Esophagus muscularis mucosa (tissue), 4 donors: ENCODE data around the gene ASPSCR1. TPM values are rescaled to one million over a fixed set of nuclear protein-coding genes. Genes with fewer than 3 reads are reported as not detected.

Experiments used
- DNase-seq: peaks from one replicate; pipeline ENCODE4 v3.0.0-alpha.2; 2017; ENCODE audit errors: extremely low spot score
- H3K27ac ChIP-seq, 4 donors: fragments of 200-600 bp; sonication (generic); replicated peaks in 1 of 4; 1 replicate in 3 of 4; 2 replicates in 1 of 4; pipeline ENCODE4 v1.5.1; 2016 to 2019; ENCODE audit warnings: mild to moderate bottlenecking in 1 of 4
- H3K27me3 ChIP-seq, 4 donors: fragments of 200-600 bp; sonication (generic); one replicate each; pipeline versions ENCODE4 v1.5.1 to v1.6.0; 2016 to 2019
- H3K36me3 ChIP-seq, 4 donors: fragments of 200-600 bp; sonication (generic); one replicate each; pipeline ENCODE4 v1.5.1; 2016 to 2019
- H3K4me1 ChIP-seq, 4 donors: fragments of 200-600 bp; sonication (generic); one replicate each; pipeline ENCODE4 v1.5.1; 2016 to 2019
- H3K4me3 ChIP-seq, 4 donors: fragments of 200-600 bp; sonication (generic); 1 replicate in 2 of 4; 2 replicates in 2 of 4; pipeline ENCODE4 v1.5.1; 2016 to 2019; ENCODE audit warnings: mild to moderate bottlenecking in 4 of 4, moderate library complexity in 1 of 4
- H3K9me3 ChIP-seq, 4 donors: fragments of 200-600 bp; sonication (generic); 1 replicate in 3 of 4; 2 replicates in 1 of 4; pipeline ENCODE4 v1.5.1; 2016 to 2019
- CTCF ChIP-seq, 3 experiments: fragments of 200-600 bp in 2 of 3; fragments of 450-650 bp in 1 of 3; sonication (generic) in 2 of 3; IDR thresholded peaks; one replicate each; pipeline ENCODE4 v1.5.1; 2017 to 2019; ENCODE audit warnings: antibody characterized with exemption in 3 of 3, mild to moderate bottlenecking in 2 of 3, moderate library complexity in 1 of 3
- EP300 ChIP-seq: sonication (generic); formaldehyde crosslinking; IDR thresholded peaks from one replicate; pipeline ENCODE4 v1.6.1; 2017; ENCODE audit warnings: antibody characterized with exemption
- POLR2A ChIP-seq: fragments of 450-650 bp; IDR thresholded peaks from one replicate; pipeline ENCODE4 v1.6.1; 2017; ENCODE audit warnings: antibody characterized with exemption, moderate library complexity, mild to moderate bottlenecking, low read depth
- POLR2AphosphoS5 ChIP-seq, 2 donors: sonication (generic); formaldehyde crosslinking; IDR thresholded peaks; one replicate each; pipeline ENCODE4 v1.6.1; 2017; ENCODE audit warnings: antibody characterized with exemption in 2 of 2
- WGBS: methylation state at CpG from one replicate; pipeline ENCODE4 v1.1.5; 2018; 5-methylcytosine and 5-hydroxymethylcytosine counted together
- intact Hi-C: fragments of 100-400 bp; cut with DNase I; formaldehyde crosslinking; loops from one replicate; pipeline ENCODE4 v1.15.1; 2023
- total RNA-seq, 4 donors: library from RNA; depleted of rRNA; stranded (reverse); fragments of >200 nt; gene quantifications; one replicate each; pipeline versions ENCODE4 v1.1.0 to v1.2.1, GENCODE V29; 2016

The ASPSCR1 gene
- total RNA-seq, 4 donors from 2014 or later, result 15.9 to 18.4 (median 17.3) TPM

DNA sequence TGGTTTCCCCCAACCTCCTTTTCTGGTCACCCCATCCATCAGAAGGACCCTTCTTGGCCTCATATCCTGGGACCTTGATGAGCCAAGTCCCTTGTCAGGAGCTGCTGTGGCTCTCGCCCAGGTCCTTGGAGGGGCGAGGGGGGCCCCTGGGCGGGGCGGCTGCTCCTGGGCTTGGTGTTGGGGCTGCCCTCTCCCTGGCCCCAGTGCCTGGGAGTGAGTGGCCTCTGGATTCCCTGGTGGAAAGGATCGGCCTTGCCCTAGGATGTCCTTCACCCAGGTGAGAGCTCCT lies 10.2 kb upstream of the ASPSCR1 start:
- TF ChIP-seq POLR2A, result no peak
- TF ChIP-seq CTCF (IDR thresholded peaks at IDR 0.05), result no peak
- TF ChIP-seq POLR2AphosphoS5 (IDR thresholded peaks at IDR 0.05), result no peak
- TF ChIP-seq EP300, result no peak
- Histone ChIP-seq H3K36me3 (no peaks in the 10 kb centered on the region), H3K4me3 (no peak overlapping the region), H3K4me1 (peaks cover 15 to 28% (median 20%) of the 10 kb centered on the region in 4 donors), H3K27me3 (peaks cover 0 to 67% (median 5%) of the 10 kb centered on the region in 4 donors), H3K9me3 (no peaks in the 10 kb centered on the region), H3K27ac (peak overlapping the region in 2 of 4 donors; percentile 9 to 28)
- intact Hi-C loops, result no loop called here
- DNase-seq, result no peak
- WGBS, result no CpG with 5 or more reads among the region's 5 CpGs

- intact Hi-C loops, result no loop called here
- peaks cover 15 to 27% (median 20%) of the 10 kb centered on the region in 4 donors for H3K4me1 ChIP-seq
- peak; percentile 95 for DNase-seq
- no peaks in the 10 kb centered on the region for H3K36me3 ChIP-seq
- H3K9me3 ChIP-seq, result no peaks in the 10 kb centered on the region
- TF ChIP-seq POLR2AphosphoS5 (IDR thresholded peaks at IDR 0.05) (peak; percentile 39 to 56), POLR2A (no peak)
- H3K27ac ChIP-seq, result peak overlapping the region in 2 of 4 donors; percentile 9 to 28
- H3K27me3 ChIP-seq, result peaks cover 0 to 61% (median 2%) of the 10 kb centered on the region in 4 donors
- WGBS, result 15% methylated on average over 23 of the region's 36 CpGs
- H3K4me3 ChIP-seq, result peak overlapping the region; percentile 18 to 44 (median 36)
Observed at GRCh38 chr17:81967533-81968395, 9.7 kb upstream of the ASPSCR1 start.

- H3K4me3 ChIP-seq, result peak overlapping the region in 3 of 4 donors; percentile 35 to 44 (median 37)
- 79% methylated on average over 7 of the region's 7 CpGs for WGBS
- DNase-seq, result no peak
- peaks cover 0 to 55% (median 0%) of the 10 kb centered on the region in 4 donors for H3K27me3 ChIP-seq
- H3K4me1 ChIP-seq, result peaks cover 15 to 27% (median 20%) of the 10 kb centered on the region in 4 donors
- no peaks in the 10 kb centered on the region for H3K36me3 ChIP-seq
- no peak overlapping the region for H3K27ac ChIP-seq
- no peak for TF ChIP-seq EP300
- no peak for TF ChIP-seq POLR2A
- no peak for TF ChIP-seq POLR2AphosphoS5 (IDR thresholded peaks at IDR 0.05)
- TF ChIP-seq CTCF (IDR thresholded peaks at IDR 0.05), result no peak
- H3K9me3 ChIP-seq, result no peaks in the 10 kb centered on the region
- intact Hi-C loops, result no loop called here
Observed at GRCh38 chr17:81968396-81968745, 9.1 kb upstream of the ASPSCR1 start.

GRCh38 chr17:81968850-81969812 lies 8.3 kb upstream of the ASPSCR1 start:
- intact Hi-C loops, result no loop called here
- no peak for DNase-seq
- TF ChIP-seq EP300, result no peak
- TF ChIP-seq POLR2A, result no peak
- TF ChIP-seq CTCF (IDR thresholded peaks at IDR 0.05), result no peak
- no peak for TF ChIP-seq POLR2AphosphoS5 (IDR thresholded peaks at IDR 0.05)
- Histone ChIP-seq H3K36me3 (no peaks in the 10 kb centered on the region), H3K27me3 (peaks cover 0 to 53% (median 0%) of the 10 kb centered on the region in 4 donors), H3K4me3 (no peak overlapping the region), H3K4me1 (peaks cover 15 to 27% (median 20%) of the 10 kb centered on the region in 4 donors), H3K9me3 (peaks cover 0 to 4% (median 0%) of the 10 kb centered on the region in 4 donors), H3K27ac (no peak overlapping the region)
- 81% methylated on average over 11 of the region's 12 CpGs for WGBS

- intact Hi-C loops, result no loop called here
- TF ChIP-seq CTCF (IDR thresholded peaks at IDR 0.05), result no peak
- TF ChIP-seq POLR2A, result no peak
- TF ChIP-seq POLR2AphosphoS5 (IDR thresholded peaks at IDR 0.05), result no peak
- TF ChIP-seq EP300, result no peak
- Histone ChIP-seq H3K9me3 (peaks cover 0 to 4% (median 0%) of the 10 kb centered on the region in 4 donors), H3K4me1 (peaks cover 7 to 21% (median 17%) of the 10 kb centered on the region in 4 donors), H3K36me3 (no peaks in the 10 kb centered on the region), H3K27ac (no peak overlapping the region), H3K4me3 (no peak overlapping the region), H3K27me3 (peaks cover 0 to 19% (median 0%) of the 10 kb centered on the region in 4 donors)
- DNase-seq, result no peak
Observed at GRCh38 chr17:81973432-81973831, 4.0 kb upstream of the ASPSCR1 start.
